HG02798 (cell line): ENCODE results near the gene KANSL1.
"Not testable (repeated sequence)": the region's sequence is repeated elsewhere in the genome, so short reads cannot be mapped to it uniquely, and the experiment has no call there.

Experiments used
- ATAC-seq: cut with Tn5 transposase; IDR thresholded peaks from one replicate; pipeline ENCODE4 v1.9.1; 2021; ENCODE audit warnings: mild to moderate bottlenecking; ENCODE audit not compliant: unreplicated experiment, poor library complexity

The KANSL1 gene

GRCh38 chr17:46027048-46027975 lies 165.9 kb downstream of the KANSL1 start:
- no peak for ATAC-seq

- ATAC-seq, result no peak
Measured at GRCh38 chr17:46026166-46027047, 166.8 kb downstream of the KANSL1 start.

- no peak for ATAC-seq
Measured at GRCh38 chr17:46025510-46026165, 167.6 kb downstream of the KANSL1 start.

- no peak for ATAC-seq
Measured at GRCh38 chr17:46025060-46025459, 168.2 kb downstream of the KANSL1 start.

GRCh38 chr17:46024590-46024989 lies 168.6 kb downstream of the KANSL1 start:
- ATAC-seq, result no peak

- ATAC-seq, result no peak
Measured at GRCh38 chr17:46023783-46024388, 169.3 kb downstream of the KANSL1 start.

GRCh38 chr17:46023366-46023765 lies 169.9 kb downstream of the KANSL1 start:
- not testable (repeated sequence) for ATAC-seq

GRCh38 chr17:46020998-46021397 lies 172.2 kb downstream of the KANSL1 start:
- no peak for ATAC-seq

GRCh38 chr17:46020023-46020761 lies 173.0 kb downstream of the KANSL1 start:
- no peak for ATAC-seq

- not testable (repeated sequence) for ATAC-seq
Measured at GRCh38 chr17:46019408-46019925, 173.8 kb downstream of the KANSL1 start.

- no peak for ATAC-seq
Measured at GRCh38 chr17:46013502-46014165, 179.6 kb downstream of the KANSL1 start.

- no peak for ATAC-seq
Measured at GRCh38 chr17:46013127-46013501, 180.1 kb downstream of the KANSL1 start.

- no peak for ATAC-seq
Measured at GRCh38 chr17:46012506-46013079, 180.6 kb downstream of the KANSL1 start.

GRCh38 chr17:46011711-46012505 lies 181.3 kb downstream of the KANSL1 start:
- ATAC-seq, result no peak

- no peak for ATAC-seq
Measured at GRCh38 chr17:46010597-46011186, 182.5 kb downstream of the KANSL1 start.

GRCh38 chr17:46009681-46010596 lies 183.3 kb downstream of the KANSL1 start:
- no peak for ATAC-seq
